ENCODE data around the gene ALDH3A1. TPM values are rescaled to one million over a fixed set of nuclear protein-coding genes. Genes with fewer than 3 reads are reported as not detected.

The ALDH3A1 gene
- total and polyA plus RNA-seq, 8 donors: 5.8 to 689 (median 145) TPM

GRCh38 chr17:19756546-19756945, 8.4 kb upstream of the ALDH3A1 start:
- Histone ChIP-seq H3K27me3 (peaks cover 0 to 6% (median 0%) of the 10 kb centered on the region in 3 donors), H3K4me1 (peaks cover 6 to 22% (median 18%) of the 10 kb centered on the region in 4 donors), H3K4me3 (no peak overlapping the region), H3K36me3 (no peaks in the 10 kb centered on the region), H3K9me3 (no peaks in the 10 kb centered on the region), H3K27ac (no peak overlapping the region)
- intact Hi-C loops (cut with DNase I; ENCODE audit: low total_unique reads): loop anchor here (5.0 to 10.0 kb wide), 2 partner anchors 102 to 239 kb away; no protein-coding TSS in a partner anchor
- DNase-seq: no peak
- TF ChIP-seq POLR2AphosphoS5 (IDR thresholded peaks at IDR 0.05) (no peak), POLR2A (IDR thresholded peaks at IDR 0.05) (no peak), CTCF (IDR thresholded peaks at IDR 0.05) (no peak), EP300 (IDR thresholded peaks at IDR 0.05) (no peak)
- 39 to 63% (median 56%) methylated on average over 10 of the region's 10 CpGs for WGBS, 5 donors

GRCh38 chr17:19755821-19756510, 7.9 kb upstream of the ALDH3A1 start:
- no peaks in the 10 kb centered on the region for H3K36me3 ChIP-seq
- no peak for DNase-seq
- H3K27me3 ChIP-seq: peaks cover 0 to 6% (median 0%) of the 10 kb centered on the region in 3 donors
- H3K4me3 ChIP-seq: no peak overlapping the region
- 86 to 94% (median 86%) methylated on average over 11 of the region's 11 CpGs for WGBS, 5 donors
- peaks cover 6 to 23% (median 19%) of the 10 kb centered on the region in 4 donors for H3K4me1 ChIP-seq
- intact Hi-C loops (cut with DNase I; ENCODE audit: low total_unique reads): loop anchor here (5.0 to 10.0 kb wide), 2 partner anchors 101 to 239 kb away; no protein-coding TSS in a partner anchor
- no peaks in the 10 kb centered on the region for H3K9me3 ChIP-seq
- no peak overlapping the region for H3K27ac ChIP-seq
- no peak for TF ChIP-seq CTCF (IDR thresholded peaks at IDR 0.05)
- no peak for TF ChIP-seq POLR2AphosphoS5 (IDR thresholded peaks at IDR 0.05)
- TF ChIP-seq POLR2A (IDR thresholded peaks at IDR 0.05): no peak
- no peak for TF ChIP-seq EP300 (IDR thresholded peaks at IDR 0.05)

GRCh38 chr17:19755392-19755791, 7.3 kb upstream of the ALDH3A1 start:
- Histone ChIP-seq H3K4me1 (peaks cover 6 to 27% (median 23%) of the 10 kb centered on the region in 4 donors), H3K4me3 (no peak overlapping the region), H3K36me3 (no peaks in the 10 kb centered on the region), H3K27me3 (peaks cover 0 to 6% (median 0%) of the 10 kb centered on the region in 3 donors), H3K27ac (no peak overlapping the region), H3K9me3 (no peaks in the 10 kb centered on the region)
- TF ChIP-seq CTCF (IDR thresholded peaks at IDR 0.05): no peak
- no peak for TF ChIP-seq POLR2AphosphoS5 (IDR thresholded peaks at IDR 0.05)
- TF ChIP-seq POLR2A (IDR thresholded peaks at IDR 0.05): no peak
- TF ChIP-seq EP300 (IDR thresholded peaks at IDR 0.05): no peak
- intact Hi-C loops (cut with DNase I; ENCODE audit: low total_unique reads): loop anchor here (5.0 to 10.0 kb wide), 2 partner anchors 101 to 238 kb away; no protein-coding TSS in a partner anchor
- no peak for DNase-seq
- 77 to 90% (median 87%) methylated on average over 5 to 6 of the region's 6 CpGs for WGBS, 5 donors

GRCh38 chr17:19753661-19754463, 5.8 kb upstream of the ALDH3A1 start:
- WGBS, 5 donors: 49 to 70% (median 50%) methylated on average over 8 to 12 of the region's 12 CpGs
- peak overlapping the region; percentile 61 to 86 (median 81) for H3K27ac ChIP-seq

More at GRCh38 chr17:19753661-19754463, 5.8 kb upstream of the ALDH3A1 start:
- Histone ChIP-seq H3K27me3 (peaks cover 0 to 6% (median 0%) of the 10 kb centered on the region in 3 donors), H3K36me3 (no peaks in the 10 kb centered on the region), H3K4me1 (peaks cover 7 to 34% (median 30%) of the 10 kb centered on the region in 4 donors), H3K4me3 (no peak overlapping the region), H3K9me3 (no peaks in the 10 kb centered on the region)
- intact Hi-C loops (cut with DNase I; ENCODE audit: low total_unique reads): loop anchor here (10.0 kb wide), 1 partner anchor 99 kb away; no protein-coding TSS in a partner anchor
- TF ChIP-seq POLR2AphosphoS5 (IDR thresholded peaks at IDR 0.05) (peak in 2 of 3 donors; percentile 40 to 67), CTCF (IDR thresholded peaks at IDR 0.05) (peak in 5 of 7 experiments; percentile 31 to 67 (median 63)), EP300 (IDR thresholded peaks at IDR 0.05) (no peak), POLR2A (IDR thresholded peaks at IDR 0.05) (no peak)
- peak in 1 of 2 donors; percentile 82 for DNase-seq

Measured in stomach (tissue), 9 donors.